ENCODE data around the gene TCF12. TPM values are rescaled to one million over a fixed set of nuclear protein-coding genes. Genes with fewer than 3 reads are reported as not detected.

The TCF12 gene
- total and polyA plus RNA-seq, 2 of the 8 experiments (the other 6 are each of a cell fraction or from before 2014, with no cell fraction given): 85.8 to 101 TPM

DNA sequence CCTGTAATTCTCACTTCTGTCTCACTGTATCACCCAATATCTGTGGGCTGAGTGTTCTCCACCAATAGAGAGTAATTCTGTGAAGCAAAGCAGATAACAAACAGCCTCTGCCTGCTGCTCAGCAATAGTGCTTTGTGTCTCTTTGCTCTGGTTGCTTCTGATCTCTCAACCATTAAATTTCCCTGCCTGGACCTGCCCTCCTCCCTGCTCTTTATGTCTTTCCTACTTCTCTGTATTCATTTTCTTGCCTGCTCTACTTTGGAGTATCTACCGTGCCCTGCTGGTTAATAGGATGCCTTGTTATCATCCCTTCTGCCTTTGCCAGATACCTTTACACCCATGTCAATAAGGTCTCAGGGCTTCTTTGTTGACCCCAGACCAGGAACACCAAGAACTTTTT is 355.0 kb downstream of the TCF12 start (continued):
- TF ChIP-seq, protein P1, sequence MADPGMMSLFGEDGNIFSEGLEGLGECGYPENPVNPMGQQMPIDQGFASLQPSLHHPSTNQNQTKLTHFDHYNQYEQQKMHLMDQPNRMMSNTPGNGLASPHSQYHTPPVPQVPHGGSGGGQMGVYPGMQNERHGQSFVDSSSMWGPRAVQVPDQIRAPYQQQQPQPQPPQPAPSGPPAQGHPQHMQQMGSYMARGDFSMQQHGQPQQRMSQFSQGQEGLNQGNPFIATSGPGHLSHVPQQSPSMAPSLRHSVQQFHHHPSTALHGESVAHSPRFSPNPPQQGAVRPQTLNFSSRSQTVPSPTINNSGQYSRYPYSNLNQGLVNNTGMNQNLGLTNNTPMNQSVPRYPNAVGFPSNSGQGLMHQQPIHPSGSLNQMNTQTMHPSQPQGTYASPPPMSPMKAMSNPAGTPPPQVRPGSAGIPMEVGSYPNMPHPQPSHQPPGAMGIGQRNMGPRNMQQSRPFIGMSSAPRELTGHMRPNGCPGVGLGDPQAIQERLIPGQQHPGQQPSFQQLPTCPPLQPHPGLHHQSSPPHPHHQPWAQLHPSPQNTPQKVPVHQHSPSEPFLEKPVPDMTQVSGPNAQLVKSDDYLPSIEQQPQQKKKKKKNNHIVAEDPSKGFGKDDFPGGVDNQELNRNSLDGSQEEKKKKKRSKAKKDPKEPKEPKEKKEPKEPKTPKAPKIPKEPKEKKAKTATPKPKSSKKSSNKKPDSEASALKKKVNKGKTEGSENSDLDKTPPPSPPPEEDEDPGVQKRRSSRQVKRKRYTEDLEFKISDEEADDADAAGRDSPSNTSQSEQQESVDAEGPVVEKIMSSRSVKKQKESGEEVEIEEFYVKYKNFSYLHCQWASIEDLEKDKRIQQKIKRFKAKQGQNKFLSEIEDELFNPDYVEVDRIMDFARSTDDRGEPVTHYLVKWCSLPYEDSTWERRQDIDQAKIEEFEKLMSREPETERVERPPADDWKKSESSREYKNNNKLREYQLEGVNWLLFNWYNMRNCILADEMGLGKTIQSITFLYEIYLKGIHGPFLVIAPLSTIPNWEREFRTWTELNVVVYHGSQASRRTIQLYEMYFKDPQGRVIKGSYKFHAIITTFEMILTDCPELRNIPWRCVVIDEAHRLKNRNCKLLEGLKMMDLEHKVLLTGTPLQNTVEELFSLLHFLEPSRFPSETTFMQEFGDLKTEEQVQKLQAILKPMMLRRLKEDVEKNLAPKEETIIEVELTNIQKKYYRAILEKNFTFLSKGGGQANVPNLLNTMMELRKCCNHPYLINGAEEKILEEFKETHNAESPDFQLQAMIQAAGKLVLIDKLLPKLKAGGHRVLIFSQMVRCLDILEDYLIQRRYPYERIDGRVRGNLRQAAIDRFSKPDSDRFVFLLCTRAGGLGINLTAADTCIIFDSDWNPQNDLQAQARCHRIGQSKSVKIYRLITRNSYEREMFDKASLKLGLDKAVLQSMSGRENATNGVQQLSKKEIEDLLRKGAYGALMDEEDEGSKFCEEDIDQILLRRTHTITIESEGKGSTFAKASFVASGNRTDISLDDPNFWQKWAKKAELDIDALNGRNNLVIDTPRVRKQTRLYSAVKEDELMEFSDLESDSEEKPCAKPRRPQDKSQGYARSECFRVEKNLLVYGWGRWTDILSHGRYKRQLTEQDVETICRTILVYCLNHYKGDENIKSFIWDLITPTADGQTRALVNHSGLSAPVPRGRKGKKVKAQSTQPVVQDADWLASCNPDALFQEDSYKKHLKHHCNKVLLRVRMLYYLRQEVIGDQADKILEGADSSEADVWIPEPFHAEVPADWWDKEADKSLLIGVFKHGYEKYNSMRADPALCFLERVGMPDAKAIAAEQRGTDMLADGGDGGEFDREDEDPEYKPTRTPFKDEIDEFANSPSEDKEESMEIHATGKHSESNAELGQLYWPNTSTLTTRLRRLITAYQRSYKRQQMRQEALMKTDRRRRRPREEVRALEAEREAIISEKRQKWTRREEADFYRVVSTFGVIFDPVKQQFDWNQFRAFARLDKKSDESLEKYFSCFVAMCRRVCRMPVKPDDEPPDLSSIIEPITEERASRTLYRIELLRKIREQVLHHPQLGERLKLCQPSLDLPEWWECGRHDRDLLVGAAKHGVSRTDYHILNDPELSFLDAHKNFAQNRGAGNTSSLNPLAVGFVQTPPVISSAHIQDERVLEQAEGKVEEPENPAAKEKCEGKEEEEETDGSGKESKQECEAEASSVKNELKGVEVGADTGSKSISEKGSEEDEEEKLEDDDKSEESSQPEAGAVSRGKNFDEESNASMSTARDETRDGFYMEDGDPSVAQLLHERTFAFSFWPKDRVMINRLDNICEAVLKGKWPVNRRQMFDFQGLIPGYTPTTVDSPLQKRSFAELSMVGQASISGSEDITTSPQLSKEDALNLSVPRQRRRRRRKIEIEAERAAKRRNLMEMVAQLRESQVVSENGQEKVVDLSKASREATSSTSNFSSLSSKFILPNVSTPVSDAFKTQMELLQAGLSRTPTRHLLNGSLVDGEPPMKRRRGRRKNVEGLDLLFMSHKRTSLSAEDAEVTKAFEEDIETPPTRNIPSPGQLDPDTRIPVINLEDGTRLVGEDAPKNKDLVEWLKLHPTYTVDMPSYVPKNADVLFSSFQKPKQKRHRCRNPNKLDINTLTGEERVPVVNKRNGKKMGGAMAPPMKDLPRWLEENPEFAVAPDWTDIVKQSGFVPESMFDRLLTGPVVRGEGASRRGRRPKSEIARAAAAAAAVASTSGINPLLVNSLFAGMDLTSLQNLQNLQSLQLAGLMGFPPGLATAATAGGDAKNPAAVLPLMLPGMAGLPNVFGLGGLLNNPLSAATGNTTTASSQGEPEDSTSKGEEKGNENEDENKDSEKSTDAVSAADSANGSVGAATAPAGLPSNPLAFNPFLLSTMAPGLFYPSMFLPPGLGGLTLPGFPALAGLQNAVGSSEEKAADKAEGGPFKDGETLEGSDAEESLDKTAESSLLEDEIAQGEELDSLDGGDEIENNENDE (IDR thresholded peaks at IDR 0.05; ENCODE audit: insufficient replicate concordance, low read length): no peak
- TF ChIP-seq TAF7 (optimal IDR thresholded peaks at IDR 0.05; ENCODE audit: borderline replicate concordance, low read depth, low read length) (no peak), CBX8 (IDR thresholded peaks at IDR 0.05; ENCODE audit: borderline replicate concordance, low read depth, low read length) (no peak), SAP30 (IDR thresholded peaks at IDR 0.05; ENCODE audit: insufficient read depth, insufficient replicate concordance, low read length) (no peak), KDM1A (IDR thresholded peaks at IDR 0.05; ENCODE audit: borderline replicate concordance, low read length) (no peak)
